Osteocyte (in vitro differentiated cells): Measurements from ENCODE around the gene ZNF836. TPM values are rescaled to one million over a fixed set of nuclear protein-coding genes. Genes with fewer than 3 reads are reported as not detected.
"Not testable (repeated sequence)": the region's sequence is repeated elsewhere in the genome, so short reads cannot be mapped to it uniquely, and the experiment has no call there.

Experiments
- DNase-seq: peaks from one replicate; pipeline ENCODE4 v3.0.0; 2021; ENCODE audit warnings: mixed read lengths; ENCODE audit not compliant: unreplicated experiment; ENCODE audit errors: extremely low spot score
- H3K27ac Mint-ChIP-seq: one replicate; pipeline ENCODE4 v1.8.0; 2021; ENCODE audit warnings: mild to moderate bottlenecking, mixed read lengths; ENCODE audit not compliant: unreplicated experiment
- H3K27me3 Mint-ChIP-seq: one replicate; pipeline ENCODE4 v1.8.0; 2021; ENCODE audit warnings: mixed read lengths; ENCODE audit not compliant: unreplicated experiment
- H3K36me3 Mint-ChIP-seq: one replicate; pipeline ENCODE4 v1.8.0; 2021; ENCODE audit warnings: mixed read lengths; ENCODE audit not compliant: unreplicated experiment
- H3K4me1 Mint-ChIP-seq: one replicate; pipeline ENCODE4 v1.8.0; 2021; ENCODE audit warnings: mixed read lengths; ENCODE audit not compliant: unreplicated experiment
- H3K4me3 Mint-ChIP-seq: one replicate; pipeline ENCODE4 v1.8.0; 2021; ENCODE audit warnings: mild to moderate bottlenecking, moderate library complexity, mixed read lengths; ENCODE audit not compliant: unreplicated experiment
- H3K9me3 Mint-ChIP-seq: one replicate; pipeline ENCODE4 v1.8.0; 2021; ENCODE audit warnings: mixed read lengths; ENCODE audit not compliant: unreplicated experiment
- total RNA-seq: library from RNA; stranded (reverse); gene quantifications from 2 replicates; pipeline ENCODE4 v1.2.1, GENCODE V29; 2021
- TF ChIP-seq, protein P1 (sequence below): fragments of 200-600 bp; sonication (generic); IDR thresholded peaks from 2 replicates; pipeline ENCODE4 v1.5.0; 2021; ENCODE audit warnings: antibody characterized with exemption, mild to moderate bottlenecking, moderate library complexity

ZNF836 gene
- total RNA-seq, 1 donor from 2014 or later = 19.1 TPM

DNA sequence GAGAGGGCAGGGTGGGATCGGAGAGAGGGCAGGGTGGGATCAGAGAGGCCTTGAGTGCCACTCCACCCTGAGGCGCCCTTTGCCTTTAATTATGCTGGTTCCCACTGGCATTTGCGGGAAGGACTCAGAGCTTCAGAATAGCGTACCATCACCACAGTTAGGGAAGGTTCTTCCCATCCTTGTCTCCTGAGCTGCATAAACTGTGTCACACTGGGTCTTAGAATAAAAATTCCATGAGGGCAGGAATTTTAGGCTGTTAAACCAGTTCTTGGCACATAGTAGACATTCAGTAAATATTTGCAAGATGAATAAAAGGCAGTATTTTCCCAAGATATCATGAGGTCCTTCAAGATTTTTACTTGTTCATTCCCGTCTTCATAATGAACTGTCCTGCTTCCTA lies 42.8 kb upstream of the ZNF836 start:
- no peaks in the 10 kb centered on the region for H3K27me3 Mint-ChIP-seq
- no peak overlapping the region for H3K27ac Mint-ChIP-seq
- H3K36me3 Mint-ChIP-seq = peaks cover 75% of the 10 kb centered on the region
- DNase-seq = no peak
- H3K4me3 Mint-ChIP-seq = no peak overlapping the region
- TF ChIP-seq, protein P1, sequence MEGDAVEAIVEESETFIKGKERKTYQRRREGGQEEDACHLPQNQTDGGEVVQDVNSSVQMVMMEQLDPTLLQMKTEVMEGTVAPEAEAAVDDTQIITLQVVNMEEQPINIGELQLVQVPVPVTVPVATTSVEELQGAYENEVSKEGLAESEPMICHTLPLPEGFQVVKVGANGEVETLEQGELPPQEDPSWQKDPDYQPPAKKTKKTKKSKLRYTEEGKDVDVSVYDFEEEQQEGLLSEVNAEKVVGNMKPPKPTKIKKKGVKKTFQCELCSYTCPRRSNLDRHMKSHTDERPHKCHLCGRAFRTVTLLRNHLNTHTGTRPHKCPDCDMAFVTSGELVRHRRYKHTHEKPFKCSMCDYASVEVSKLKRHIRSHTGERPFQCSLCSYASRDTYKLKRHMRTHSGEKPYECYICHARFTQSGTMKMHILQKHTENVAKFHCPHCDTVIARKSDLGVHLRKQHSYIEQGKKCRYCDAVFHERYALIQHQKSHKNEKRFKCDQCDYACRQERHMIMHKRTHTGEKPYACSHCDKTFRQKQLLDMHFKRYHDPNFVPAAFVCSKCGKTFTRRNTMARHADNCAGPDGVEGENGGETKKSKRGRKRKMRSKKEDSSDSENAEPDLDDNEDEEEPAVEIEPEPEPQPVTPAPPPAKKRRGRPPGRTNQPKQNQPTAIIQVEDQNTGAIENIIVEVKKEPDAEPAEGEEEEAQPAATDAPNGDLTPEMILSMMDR = no peak
- no peaks in the 10 kb centered on the region for H3K4me1 Mint-ChIP-seq
- H3K9me3 Mint-ChIP-seq = no peaks in the 10 kb centered on the region

GRCh38 chr19:52212572-52213255 lies 41.3 kb upstream of the ZNF836 start:
- TF ChIP-seq, protein P1 = no peak
- Mint-ChIP-seq H3K27me3 (no peaks in the 10 kb centered on the region), H3K4me1 (no peaks in the 10 kb centered on the region), H3K4me3 (no peak overlapping the region), H3K9me3 (no peaks in the 10 kb centered on the region), H3K36me3 (peaks cover 62% of the 10 kb centered on the region), H3K27ac (peak overlapping the region; percentile 37)
- DNase-seq = no peak

DNA sequence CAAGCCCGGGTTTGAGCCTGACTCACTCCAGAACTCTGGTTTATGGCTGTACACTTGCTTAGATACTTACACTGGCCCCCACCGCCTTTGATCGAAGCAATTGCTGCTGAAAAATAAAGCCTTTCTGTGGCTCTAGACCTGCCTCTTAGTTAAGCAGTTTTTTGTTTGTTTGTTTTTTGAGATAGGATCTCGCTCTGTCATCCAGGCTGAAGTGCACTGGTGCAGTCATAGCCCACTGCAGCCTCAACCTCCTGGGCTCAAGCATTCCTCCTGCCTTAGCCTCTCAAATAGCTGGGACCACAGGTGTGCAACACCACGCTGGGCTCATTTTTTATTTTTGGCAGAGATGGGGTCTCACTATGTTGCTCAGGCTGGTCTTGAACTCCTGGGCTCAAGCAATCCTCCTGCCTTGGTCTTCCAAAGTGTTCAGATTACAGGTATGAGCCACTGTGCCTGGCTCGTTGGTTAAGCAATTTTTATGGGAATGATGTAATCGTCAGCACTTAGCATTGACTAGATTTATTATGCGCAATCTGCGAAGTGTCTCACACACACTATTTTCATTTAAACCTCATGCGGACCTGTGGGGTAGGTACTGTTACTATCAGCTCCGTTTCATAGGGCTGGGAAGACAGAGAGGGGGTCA lies 40.6 kb upstream of the ZNF836 start:
- no peaks in the 10 kb centered on the region for H3K27me3 Mint-ChIP-seq
- no peak for DNase-seq
- H3K4me1 Mint-ChIP-seq = no peaks in the 10 kb centered on the region
- no peak overlapping the region for H3K27ac Mint-ChIP-seq
- TF ChIP-seq, protein P1 = no peak
- H3K9me3 Mint-ChIP-seq = no peaks in the 10 kb centered on the region
- H3K36me3 Mint-ChIP-seq = peaks cover 56% of the 10 kb centered on the region
- no peak overlapping the region for H3K4me3 Mint-ChIP-seq

GRCh38 chr19:52211203-52211602 lies 39.8 kb upstream of the ZNF836 start:
- Mint-ChIP-seq H3K4me1 (no peaks in the 10 kb centered on the region), H3K4me3 (no peak overlapping the region), H3K27me3 (no peaks in the 10 kb centered on the region), H3K27ac (no peak overlapping the region), H3K9me3 (no peaks in the 10 kb centered on the region), H3K36me3 (peaks cover 51% of the 10 kb centered on the region)
- TF ChIP-seq, protein P1 = no peak
- DNase-seq = no peak

GRCh38 chr19:52206481-52206880 lies 35.1 kb upstream of the ZNF836 start:
- Mint-ChIP-seq H3K4me1 (no peaks in the 10 kb centered on the region), H3K9me3 (no peaks in the 10 kb centered on the region), H3K27ac (no peak overlapping the region), H3K4me3 (no peak overlapping the region), H3K27me3 (no peaks in the 10 kb centered on the region), H3K36me3 (peaks cover 54% of the 10 kb centered on the region)
- TF ChIP-seq, protein P1 = no peak
- no peak for DNase-seq

DNA sequence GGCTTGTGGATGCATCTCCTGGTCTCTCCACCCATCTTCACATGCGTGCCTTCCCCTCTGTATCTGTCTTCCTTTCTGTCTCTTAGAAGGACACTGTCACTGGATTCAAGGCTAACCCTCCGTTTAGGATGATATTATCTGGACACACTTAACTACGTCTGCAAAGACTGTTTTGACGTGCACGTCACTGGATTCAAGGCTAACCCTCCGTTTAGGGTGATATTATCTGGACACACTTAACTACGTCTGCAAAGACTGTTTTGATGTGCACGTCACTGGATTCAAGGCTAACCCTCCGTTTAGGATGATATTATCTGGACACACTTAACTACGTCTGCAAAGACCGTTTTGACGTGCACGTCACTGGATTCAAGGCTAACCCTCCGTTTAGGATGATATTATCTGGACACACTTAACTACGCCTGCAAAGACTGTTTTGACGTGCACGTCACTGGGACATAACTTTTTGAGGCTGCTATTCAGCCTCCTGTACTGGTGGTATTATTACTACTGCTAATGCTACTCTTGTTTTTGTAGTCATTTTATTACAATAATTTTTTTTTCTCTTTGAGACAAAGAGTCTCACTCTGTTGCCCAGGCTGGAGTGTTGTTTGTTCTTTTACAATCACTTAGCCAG lies 29.5 kb upstream of the ZNF836 start:
- peaks cover 49% of the 10 kb centered on the region for H3K36me3 Mint-ChIP-seq
- not testable (repeated sequence) for H3K9me3 Mint-ChIP-seq

More for the DNA sequence above, 29.5 kb upstream of the ZNF836 start:
- not testable (repeated sequence) for H3K4me3 Mint-ChIP-seq, DNase-seq, H3K27ac Mint-ChIP-seq, H3K27me3 Mint-ChIP-seq
- H3K4me1 Mint-ChIP-seq = peaks cover 15% of the 10 kb centered on the region
